ENCODE data around the gene OGFOD3.

DNA sequence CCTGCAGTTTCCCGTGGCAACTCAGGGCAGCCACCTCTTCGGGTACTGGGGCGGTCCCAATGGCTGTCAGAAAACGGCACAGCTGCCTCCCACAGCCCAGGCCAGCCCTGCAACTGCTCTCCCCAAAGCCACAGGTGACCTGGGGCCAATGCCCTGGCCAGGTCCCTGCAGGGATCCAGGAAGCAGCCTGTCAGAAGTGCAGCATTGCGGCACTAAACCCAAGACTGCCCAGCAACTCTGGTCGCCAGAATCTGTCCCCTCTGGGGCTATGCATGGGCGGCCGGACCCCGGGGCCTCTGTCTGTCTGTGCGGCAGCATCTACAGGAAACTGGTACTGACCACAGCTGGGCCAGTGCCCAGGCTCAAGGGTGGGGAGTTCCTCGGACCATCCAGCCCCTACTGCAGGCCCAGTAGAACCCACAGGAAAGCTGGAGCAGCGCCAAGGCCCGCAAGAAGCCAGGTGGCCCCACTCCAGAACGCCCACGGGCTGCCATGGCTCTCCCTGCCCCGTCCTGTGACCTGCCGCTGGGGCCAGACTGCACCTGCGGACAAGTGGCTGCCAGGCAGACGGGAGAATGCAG is 26.6 kb upstream of the OGFOD3 start:
- TF ChIP-seq POLR2A (IDR thresholded peaks at IDR 0.05; ENCODE audit: low read length) (no peak), GATA1 (IDR thresholded peaks at IDR 0.05; ENCODE audit: low read depth, low read length) (no peak)
